Endothelial cell of umbilical vein (primary cell): ENCODE measurements around the gene CALHM5. TPM values are rescaled to one million over a fixed set of nuclear protein-coding genes. Genes with fewer than 3 reads are reported as not detected.

Experiments
- BruUV-seq: library from RNA; stranded (reverse); fragments of 400-500 nt; replicated peaks from 2 replicates; lab custom pipeline; 2021; lab: Mats Ljungman, UMichigan
- CTCF ChIA-PET: fragments of 300-600, 350-600 bp; sonication (Branson Sonifier 250); formaldehyde crosslinking; loops from one replicate; lab custom pipeline; 2021; ENCODE audit warnings: antibody characterized with exemption, inconsistent platforms; lab: Charles Lee
- POLR2A ChIA-PET: fragments of 300-600, 350-600 bp; sonication (Branson Sonifier 250); formaldehyde crosslinking; loops from one replicate; lab custom pipeline; 2021; ENCODE audit warnings: antibody characterized with exemption, inconsistent platforms; lab: Charles Lee
- DNase-seq: peaks from one replicate; pipeline ENCODE4 v3.0.0-alpha.2; 2011; ENCODE audit warnings: low read depth, low spot score
- FAIRE-seq: peaks from 2 replicates; lab custom pipeline; 2011; peaks lifted over from hg19 to GRCh38; lab: Jason Lieb, UNC
- H2AFZ ChIP-seq: 2 replicates; pipeline ENCODE4 v1.6.0; 2012; ENCODE audit warnings: low read depth, low read length, control low read depth, inconsistent platforms
- H3K27ac ChIP-seq: 2 replicates; pipeline ENCODE4 v1.5.1; 2011; ENCODE audit warnings: low read depth, mild to moderate bottlenecking, control low read depth, low read length, moderate library complexity; ENCODE audit not compliant: insufficient read depth
- H3K27me3 ChIP-seq, 2 experiments: 2 replicates each; pipeline versions ENCODE4 v1.6.0 to v1.6.1; 2011; ENCODE audit warnings: low read length in 2 of 2, mixed read lengths in 1 of 2; ENCODE audit not compliant: control insufficient read depth in 2 of 2, insufficient read depth in 2 of 2
- H3K36me3 ChIP-seq, 2 experiments: 2 replicates in 1 of 2; 3 replicates in 1 of 2; pipeline ENCODE4 v1.5.1; 2011; ENCODE audit warnings: low read length in 2 of 2, mild to moderate bottlenecking in 1 of 2, moderate library complexity in 1 of 2; ENCODE audit not compliant: control insufficient read depth in 2 of 2, insufficient read depth in 2 of 2; ENCODE audit errors: extremely low read depth in 1 of 2
- H3K4me1 ChIP-seq: 3 replicates; pipeline ENCODE4 v1.5.1; 2011; ENCODE audit warnings: mild to moderate bottlenecking, low read length; ENCODE audit not compliant: control insufficient read depth, insufficient read depth; ENCODE audit errors: extremely low read depth
- H3K4me2 ChIP-seq: 2 replicates; pipeline ENCODE4 v1.6.1; 2011; ENCODE audit warnings: low read length, control low read depth, mixed read lengths; ENCODE audit not compliant: insufficient read depth
- H3K4me3 ChIP-seq, 3 experiments: fragments of 200-600 bp in 1 of 3; sonication (generic), shearing (Covaris generic) in 1 of 3; replicated peaks in 1 of 3; 2 replicates each; pipeline ENCODE4 v1.5.1; 2011 to 2016; ENCODE audit warnings: control low read depth in 3 of 3, low read length in 3 of 3, mild to moderate bottlenecking in 2 of 3, inconsistent platforms in 1 of 3, low read depth in 1 of 3, moderate library complexity in 1 of 3; ENCODE audit not compliant: insufficient read depth in 1 of 3
- H3K79me2 ChIP-seq: 2 replicates; pipeline ENCODE4 v1.6.0; 2012; ENCODE audit warnings: low read length, inconsistent platforms; ENCODE audit not compliant: control insufficient read depth, insufficient read depth
- H3K9ac ChIP-seq: replicated peaks from 2 replicates; pipeline ENCODE3; 2011; ENCODE audit warnings: low read length, control low read depth; ENCODE audit not compliant: insufficient read depth; ENCODE audit errors: extremely low read depth
- H3K9me1 ChIP-seq: replicated peaks from 3 replicates; pipeline ENCODE4 v1.6.0; 2011; ENCODE audit warnings: mild to moderate bottlenecking, low read length; ENCODE audit not compliant: control insufficient read depth, insufficient read depth; ENCODE audit errors: extremely low read depth
- H3K9me3 ChIP-seq: replicated peaks from 2 replicates; pipeline ENCODE4 v1.5.1; 2012; ENCODE audit warnings: low read length, inconsistent platforms; ENCODE audit not compliant: control insufficient read depth, insufficient read depth
- H4K20me1 ChIP-seq: replicated peaks from 2 replicates; pipeline ENCODE3; 2011; ENCODE audit warnings: mild to moderate bottlenecking, low read length; ENCODE audit not compliant: control insufficient read depth, insufficient read depth; ENCODE audit errors: extremely low read depth
- EZH2 ChIP-seq: IDR thresholded peaks from 2 replicates; pipeline ENCODE4 v1.6.1; 2012; ENCODE audit warnings: borderline replicate concordance, low read depth, mild to moderate bottlenecking, moderate library complexity, low read length, inconsistent platforms; ENCODE audit not compliant: severe bottlenecking
- FOS ChIP-seq: IDR thresholded peaks from 2 replicates; pipeline ENCODE4 v1.6.1; 2011; ENCODE audit warnings: mild to moderate bottlenecking, low read length, moderate library complexity, borderline replicate concordance; ENCODE audit not compliant: insufficient read depth
- GATA2 ChIP-seq: IDR thresholded peaks from 2 replicates; pipeline ENCODE4 v1.7.0; 2011; ENCODE audit warnings: low read depth, mild to moderate bottlenecking, moderate library complexity, mixed read lengths, low read length; ENCODE audit not compliant: insufficient read length, insufficient read depth
- JUN ChIP-seq: IDR thresholded peaks from 2 replicates; pipeline ENCODE4 v1.6.1; 2011; ENCODE audit warnings: borderline replicate concordance, low read depth; ENCODE audit not compliant: insufficient read length, insufficient read depth
- MYC ChIP-seq: IDR thresholded peaks from one replicate; pipeline ENCODE4 v1.6.1; 2011; ENCODE audit warnings: mild to moderate bottlenecking, low read depth, low read length
- POLR2A ChIP-seq: IDR thresholded peaks from 2 replicates; pipeline ENCODE4 v1.6.1; 2012; ENCODE audit warnings: low read depth, mild to moderate bottlenecking, control low read depth, low read length
- POLR2AphosphoS5 ChIP-seq: IDR thresholded peaks from 2 replicates; pipeline ENCODE4 v1.6.1; 2012; ENCODE audit warnings: low read depth, mild to moderate bottlenecking, control low read depth, low read length, moderate library complexity; ENCODE audit not compliant: insufficient read depth
- dilution Hi-C: fragments of 300-500 bp; cut with MboI; formaldehyde crosslinking; loops from one replicate; pipeline ENCODE4 v1.15.0; 2019; ENCODE audit warnings: low sequenced_read_pairs; ENCODE audit not compliant: extremely low pct_ligation_motif_present
- intact Hi-C: fragments of 100-400 bp; cut with micrococcal nuclease; formaldehyde crosslinking; loops from one replicate; pipeline ENCODE4 v1.10.0; 2022
- polyA plus RNA-seq, 4 experiments: library from polyadenylated mRNA; depleted of rRNA in 3 of 4; stranded (reverse) in 3 of 4; unstranded in 1 of 4; fragments of >200 nt; gene quantifications; 2 replicates each; pipeline versions ENCODE4 v1.2.1 to v1.2.3, GENCODE V29; 2011 to 2012; ENCODE audit warnings: missing spikeins in 1 of 4
- total RNA-seq: library from RNA; stranded (reverse); gene quantifications from 2 replicates; pipeline ENCODE4 v1.2.3, GENCODE V29; 2021
- TF ChIP-seq, protein P1 (sequence below): IDR thresholded peaks from 2 replicates; pipeline ENCODE4 v1.6.1; 2011; ENCODE audit not compliant: insufficient read depth, insufficient read length
- TF ChIP-seq, protein P2 (sequence below), 2 donors: IDR thresholded peaks; 1 replicate in 1 of 2; 2 replicates in 1 of 2; pipeline ENCODE4 v1.5.1; 2011; ENCODE audit warnings: low read length in 2 of 2, mild to moderate bottlenecking in 2 of 2, moderate library complexity in 2 of 2, control low read depth in 1 of 2, inconsistent platforms in 1 of 2, low read depth in 1 of 2; ENCODE audit not compliant: insufficient read depth in 1 of 2; ENCODE audit errors: extremely low read depth in 1 of 2

The CALHM5 gene
- total and polyA plus RNA-seq, 2 donors (not counting 3 experiments of a cell fraction or from before 2014, with no cell fraction given): 4.5 to 6.6 TPM

DNA sequence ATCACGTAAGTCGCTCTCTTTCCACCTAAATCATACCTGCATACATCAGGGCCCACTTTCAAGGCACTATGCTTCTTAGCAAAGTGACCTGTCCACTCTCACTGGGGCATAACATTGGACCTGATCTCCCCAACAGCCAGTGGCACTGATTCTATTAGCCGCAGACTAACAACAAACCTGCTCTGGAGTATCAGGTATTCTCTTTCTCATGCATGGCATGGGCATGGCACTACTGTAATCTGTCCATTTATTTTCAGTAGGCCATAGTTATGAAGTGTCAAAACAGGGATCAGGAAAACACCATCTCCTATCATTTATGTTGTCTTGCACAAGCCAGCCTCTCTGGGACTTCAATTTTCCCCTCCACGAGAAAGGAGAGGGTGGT lies 50.6 kb downstream of the CALHM5 start:
- TF ChIP-seq, protein P1, sequence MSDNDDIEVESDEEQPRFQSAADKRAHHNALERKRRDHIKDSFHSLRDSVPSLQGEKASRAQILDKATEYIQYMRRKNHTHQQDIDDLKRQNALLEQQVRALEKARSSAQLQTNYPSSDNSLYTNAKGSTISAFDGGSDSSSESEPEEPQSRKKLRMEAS: no peak
- TF ChIP-seq POLR2AphosphoS5 (no peak), POLR2A (no peak), MYC (no peak), EZH2 (no peak), GATA2 (no peak), FOS (no peak), JUN (no peak)
- TF ChIP-seq, protein P2, sequence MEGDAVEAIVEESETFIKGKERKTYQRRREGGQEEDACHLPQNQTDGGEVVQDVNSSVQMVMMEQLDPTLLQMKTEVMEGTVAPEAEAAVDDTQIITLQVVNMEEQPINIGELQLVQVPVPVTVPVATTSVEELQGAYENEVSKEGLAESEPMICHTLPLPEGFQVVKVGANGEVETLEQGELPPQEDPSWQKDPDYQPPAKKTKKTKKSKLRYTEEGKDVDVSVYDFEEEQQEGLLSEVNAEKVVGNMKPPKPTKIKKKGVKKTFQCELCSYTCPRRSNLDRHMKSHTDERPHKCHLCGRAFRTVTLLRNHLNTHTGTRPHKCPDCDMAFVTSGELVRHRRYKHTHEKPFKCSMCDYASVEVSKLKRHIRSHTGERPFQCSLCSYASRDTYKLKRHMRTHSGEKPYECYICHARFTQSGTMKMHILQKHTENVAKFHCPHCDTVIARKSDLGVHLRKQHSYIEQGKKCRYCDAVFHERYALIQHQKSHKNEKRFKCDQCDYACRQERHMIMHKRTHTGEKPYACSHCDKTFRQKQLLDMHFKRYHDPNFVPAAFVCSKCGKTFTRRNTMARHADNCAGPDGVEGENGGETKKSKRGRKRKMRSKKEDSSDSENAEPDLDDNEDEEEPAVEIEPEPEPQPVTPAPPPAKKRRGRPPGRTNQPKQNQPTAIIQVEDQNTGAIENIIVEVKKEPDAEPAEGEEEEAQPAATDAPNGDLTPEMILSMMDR (IDR thresholded peaks at IDR 0.05; ENCODE audit: extremely low read depth in 1 of 2, insufficient read depth in 1 of 2, low read depth in 1 of 2, low read length in 2 of 2): no peak
- FAIRE-seq (no peak), DNase-seq (no peak)
- H3K4me3 ChIP-seq: no peak overlapping the region
- H3K27me3 ChIP-seq: no peaks in the 10 kb centered on the region
- H3K4me2 ChIP-seq: no peak overlapping the region
- no peak overlapping the region for H3K9ac ChIP-seq
- CTCF ChIA-PET: interaction anchor here (0.9 to 4.3 kb wide), 13 partner anchors 9 to 344 kb away, joined by 3 to 44 read pairs (median 5); partner anchors contain the start of genes CALHM5, RSPH4A and RWDD1
- dilution Hi-C loops (no loop called here), intact Hi-C loops (loop anchor here (5.0 kb wide), 1 partner anchor 285 kb away; no protein-coding TSS in a partner anchor)
- H3K79me2 ChIP-seq: no peaks in the 10 kb centered on the region
- POLR2A ChIA-PET: no interaction called here
- H3K9me3 ChIP-seq: no peaks in the 10 kb centered on the region
- H2AFZ ChIP-seq: no peak overlapping the region
- no peaks in the 10 kb centered on the region for H3K9me1 ChIP-seq
- H3K4me1 ChIP-seq: peaks cover 6% of the 10 kb centered on the region
- no TSS peak for BruUV-seq
- H4K20me1 ChIP-seq: no peaks in the 10 kb centered on the region
- H3K27ac ChIP-seq: no peak overlapping the region
- H3K36me3 ChIP-seq: no peaks in the 10 kb centered on the region
